Sigmoid colon (tissue), 3 donors: Measurements from ENCODE around the gene TMEM79.

ENCODE experiments used
- POLR2A ChIP-seq, 2 donors: fragments of 450-650 bp; IDR thresholded peaks; one replicate each; pipeline ENCODE4 v1.6.1; 2016; ENCODE audit warnings: antibody characterized with exemption in 2 of 2, mild to moderate bottlenecking in 2 of 2, moderate library complexity in 2 of 2
- TF ChIP-seq, protein P1 (sequence below), 4 experiments: fragments of 450-650 bp in 3 of 4; fragments of 200-600 bp in 1 of 4; IDR thresholded peaks; one replicate each; pipeline ENCODE4 v1.5.1; 2016 to 2019; ENCODE audit warnings: antibody characterized with exemption in 4 of 4, mild to moderate bottlenecking in 3 of 4, moderate library complexity in 2 of 4

DNA sequence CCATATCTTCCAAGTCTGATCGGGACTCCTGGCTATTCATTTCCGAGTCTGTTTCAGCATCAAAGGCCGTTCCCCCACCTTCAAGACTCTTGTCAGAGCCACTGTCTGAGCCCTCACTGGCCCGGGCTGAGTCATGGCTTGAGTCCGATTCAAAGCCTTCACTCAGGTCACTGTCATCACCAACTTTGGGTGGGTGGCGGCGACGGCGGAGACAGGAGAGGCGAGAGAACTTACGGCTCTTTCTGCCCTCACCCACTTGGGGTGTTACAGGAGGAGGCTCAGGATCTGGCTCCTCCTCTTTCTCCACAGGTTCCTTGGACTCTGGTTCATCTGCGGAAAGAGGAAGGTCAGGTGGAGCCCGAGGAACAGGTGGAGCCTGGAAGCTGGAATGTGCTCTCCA lies 18.1 kb upstream of the TMEM79 start:
- TF ChIP-seq, protein P1, sequence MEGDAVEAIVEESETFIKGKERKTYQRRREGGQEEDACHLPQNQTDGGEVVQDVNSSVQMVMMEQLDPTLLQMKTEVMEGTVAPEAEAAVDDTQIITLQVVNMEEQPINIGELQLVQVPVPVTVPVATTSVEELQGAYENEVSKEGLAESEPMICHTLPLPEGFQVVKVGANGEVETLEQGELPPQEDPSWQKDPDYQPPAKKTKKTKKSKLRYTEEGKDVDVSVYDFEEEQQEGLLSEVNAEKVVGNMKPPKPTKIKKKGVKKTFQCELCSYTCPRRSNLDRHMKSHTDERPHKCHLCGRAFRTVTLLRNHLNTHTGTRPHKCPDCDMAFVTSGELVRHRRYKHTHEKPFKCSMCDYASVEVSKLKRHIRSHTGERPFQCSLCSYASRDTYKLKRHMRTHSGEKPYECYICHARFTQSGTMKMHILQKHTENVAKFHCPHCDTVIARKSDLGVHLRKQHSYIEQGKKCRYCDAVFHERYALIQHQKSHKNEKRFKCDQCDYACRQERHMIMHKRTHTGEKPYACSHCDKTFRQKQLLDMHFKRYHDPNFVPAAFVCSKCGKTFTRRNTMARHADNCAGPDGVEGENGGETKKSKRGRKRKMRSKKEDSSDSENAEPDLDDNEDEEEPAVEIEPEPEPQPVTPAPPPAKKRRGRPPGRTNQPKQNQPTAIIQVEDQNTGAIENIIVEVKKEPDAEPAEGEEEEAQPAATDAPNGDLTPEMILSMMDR (IDR thresholded peaks at IDR 0.05), result no peak
- TF ChIP-seq POLR2A (IDR thresholded peaks at IDR 0.05), result no peak
